Skeletal muscle satellite cell (primary cell): ENCODE measurements around the gene IQGAP2.
"Not testable (repeated sequence)": the region's sequence is repeated elsewhere in the genome, so short reads cannot be mapped to it uniquely, and the experiment has no call there.

Source experiments
- H3K27me3 ChIP-seq: 2 replicates; pipeline ENCODE4 v1.7.0; 2013; ENCODE audit warnings: low read length; ENCODE audit not compliant: control insufficient read depth, insufficient read depth
- H3K36me3 ChIP-seq: 2 replicates; pipeline ENCODE4 v1.7.0; 2013; ENCODE audit warnings: mild to moderate bottlenecking, control low read depth, low read length; ENCODE audit not compliant: insufficient read depth
- H3K4me1 ChIP-seq: 2 replicates; pipeline ENCODE4 v1.7.0; 2013; ENCODE audit warnings: low read length; ENCODE audit not compliant: control insufficient read depth, insufficient read depth
- H3K4me2 ChIP-seq: 2 replicates; pipeline ENCODE4 v1.7.0; 2013; ENCODE audit warnings: mild to moderate bottlenecking, low read length
- H3K4me3 ChIP-seq: 2 replicates; pipeline ENCODE4 v1.7.0; 2013; ENCODE audit warnings: low read length
- H3K9ac ChIP-seq: 2 replicates; pipeline ENCODE4 v1.7.0; 2013; ENCODE audit warnings: mild to moderate bottlenecking, low read depth, low read length, moderate library complexity
- H3K9me3 ChIP-seq: replicated peaks from 2 replicates; pipeline ENCODE4 v1.7.0; 2013; ENCODE audit warnings: mild to moderate bottlenecking, control low read depth, low read length

Gene IQGAP2

DNA sequence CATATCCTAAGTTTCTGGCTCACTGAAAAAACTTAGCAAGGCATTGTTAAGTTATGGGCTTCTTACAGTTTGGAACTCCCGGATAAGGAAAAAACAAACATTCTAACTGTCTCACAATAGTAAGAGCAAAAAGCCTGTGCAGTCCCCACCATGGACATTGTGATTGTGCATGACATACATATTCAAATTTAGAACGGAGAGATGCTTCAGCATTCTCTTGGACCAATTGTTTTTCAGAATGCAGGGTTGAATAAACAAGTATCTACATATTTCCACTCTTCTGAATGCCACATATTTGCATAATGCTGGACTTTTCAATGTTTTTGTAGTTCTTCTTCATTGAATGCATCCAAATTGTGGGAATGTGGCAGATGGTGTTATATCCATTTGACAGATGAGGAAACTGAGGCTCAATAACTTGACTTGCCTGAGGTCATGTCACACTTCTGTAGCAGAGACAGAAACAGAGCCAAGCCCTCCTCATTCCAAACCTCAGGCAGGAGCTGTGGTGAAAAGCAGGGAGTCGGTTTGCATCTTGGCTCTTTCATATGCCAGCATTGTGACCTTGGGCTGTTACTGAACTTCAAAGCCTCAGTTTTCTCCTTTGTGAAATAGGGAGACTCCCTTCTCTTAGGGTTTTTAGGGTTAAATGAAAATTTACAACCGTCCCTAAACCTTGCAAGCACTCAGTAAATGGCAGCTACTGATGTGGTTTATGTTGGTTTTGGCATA, 95.1 kb downstream of the IQGAP2 start:
- Histone ChIP-seq H3K4me2 (no peak overlapping the region), H3K9me3 (no peaks in the 10 kb centered on the region), H3K4me3 (no peak overlapping the region), H3K36me3 (no peaks in the 10 kb centered on the region), H3K27me3 (peaks cover 16% of the 10 kb centered on the region), H3K4me1 (no peaks in the 10 kb centered on the region), H3K9ac (no peak overlapping the region)

DNA sequence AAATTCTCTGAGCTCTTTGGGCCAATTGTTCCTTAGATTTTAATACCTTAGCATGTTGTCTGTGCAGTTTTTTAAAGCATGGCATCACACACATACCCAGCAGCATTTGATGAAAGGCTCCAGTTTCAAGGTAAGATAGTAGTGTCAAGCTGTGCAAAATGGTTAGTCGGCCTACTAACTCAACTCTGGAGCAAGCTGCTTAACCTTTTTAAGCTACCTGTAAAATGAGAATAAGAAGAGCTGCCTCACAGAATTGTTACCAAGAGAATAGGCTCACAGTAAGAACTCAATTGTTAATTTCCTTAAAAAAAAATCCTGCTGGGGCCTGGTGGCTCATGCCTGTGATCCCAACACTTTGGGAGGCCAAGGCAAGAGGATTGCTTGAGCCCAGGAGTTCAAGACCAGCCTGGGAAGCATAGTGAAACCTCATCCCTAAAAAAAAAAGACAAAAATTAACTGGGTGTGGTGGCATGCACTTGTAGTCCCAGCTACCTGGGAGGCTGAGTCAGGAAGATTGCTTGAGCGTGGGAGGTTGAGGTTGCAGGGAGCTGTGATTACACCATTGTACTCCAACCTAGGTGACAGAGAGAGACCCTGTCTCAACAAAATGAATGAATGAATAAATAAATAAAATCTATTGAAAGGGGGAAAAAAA, 96.5 kb downstream of the IQGAP2 start:
- Histone ChIP-seq H3K27me3 (peaks cover 14% of the 10 kb centered on the region), H3K4me3 (no peak overlapping the region), H3K4me2 (no peak overlapping the region), H3K9me3 (no peaks in the 10 kb centered on the region), H3K9ac (no peak overlapping the region), H3K36me3 (no peaks in the 10 kb centered on the region), H3K4me1 (no peaks in the 10 kb centered on the region)

DNA sequence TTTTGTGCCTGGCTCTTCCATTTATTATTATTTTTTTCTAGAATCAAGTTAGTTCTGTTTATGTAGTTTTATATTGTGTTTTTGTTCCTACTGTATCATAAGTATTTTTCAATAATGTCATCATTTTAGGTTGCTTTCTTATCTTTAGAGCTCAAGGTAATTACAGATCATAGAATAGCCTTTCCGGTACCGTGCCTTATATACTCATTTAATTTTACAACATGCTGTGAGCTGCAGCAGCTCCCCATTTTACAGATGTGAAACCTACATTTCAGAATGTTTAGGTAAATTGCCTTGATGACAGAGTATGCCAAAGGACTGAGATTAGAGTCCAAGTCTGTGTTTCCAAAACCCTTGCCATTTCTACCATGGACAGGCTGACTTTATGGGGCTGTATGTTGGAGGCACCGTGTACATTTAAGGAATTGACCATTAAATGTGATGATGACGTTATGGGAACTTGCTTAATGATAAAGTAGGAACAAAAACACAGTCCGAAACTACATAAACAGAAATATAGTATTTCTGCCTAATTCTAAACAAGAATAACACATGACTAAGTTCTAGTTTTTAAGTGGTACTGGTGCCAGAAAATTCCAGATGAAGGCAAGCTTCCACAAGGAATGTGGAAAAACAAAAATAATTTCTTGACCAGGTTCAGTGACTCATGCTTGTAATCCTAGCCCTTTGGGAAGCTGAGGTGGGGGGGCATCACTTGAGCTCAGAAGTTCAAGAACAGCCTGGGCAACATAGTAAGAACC, 97.7 kb downstream of the IQGAP2 start:
- Histone ChIP-seq H3K4me2 (no peak overlapping the region), H3K9ac (no peak overlapping the region), H3K4me1 (no peaks in the 10 kb centered on the region), H3K36me3 (no peaks in the 10 kb centered on the region), H3K27me3 (peaks cover 15% of the 10 kb centered on the region), H3K4me3 (no peak overlapping the region), H3K9me3 (no peaks in the 10 kb centered on the region)

GRCh38 chr5:76503929-76504328, 100.8 kb downstream of the IQGAP2 start:
- no peak overlapping the region for H3K4me2 ChIP-seq
- H3K4me1 ChIP-seq = no peaks in the 10 kb centered on the region
- H3K4me3 ChIP-seq = no peak overlapping the region
- no peak overlapping the region for H3K9ac ChIP-seq
- peaks cover 12% of the 10 kb centered on the region for H3K27me3 ChIP-seq
- H3K9me3 ChIP-seq = no peaks in the 10 kb centered on the region
- H3K36me3 ChIP-seq = no peaks in the 10 kb centered on the region

GRCh38 chr5:76504901-76505564, 101.9 kb downstream of the IQGAP2 start:
- H3K36me3 ChIP-seq = no peaks in the 10 kb centered on the region
- no peak overlapping the region for H3K4me2 ChIP-seq
- H3K9ac ChIP-seq = no peak overlapping the region
- H3K4me3 ChIP-seq = no peak overlapping the region
- peaks cover 12% of the 10 kb centered on the region for H3K27me3 ChIP-seq
- no peaks in the 10 kb centered on the region for H3K9me3 ChIP-seq
- no peaks in the 10 kb centered on the region for H3K4me1 ChIP-seq

GRCh38 chr5:76513476-76513875, 110.4 kb downstream of the IQGAP2 start:
- H3K36me3 ChIP-seq = no peaks in the 10 kb centered on the region
- no peak overlapping the region for H3K9ac ChIP-seq
- H3K4me2 ChIP-seq = no peak overlapping the region
- no peak overlapping the region for H3K4me3 ChIP-seq
- H3K4me1 ChIP-seq = no peaks in the 10 kb centered on the region
- H3K27me3 ChIP-seq = peaks cover 3% of the 10 kb centered on the region
- H3K9me3 ChIP-seq = no peaks in the 10 kb centered on the region

- Histone ChIP-seq H3K4me3 (no peak overlapping the region), H3K27me3 (peaks cover 3% of the 10 kb centered on the region), H3K4me2 (no peak overlapping the region), H3K4me1 (no peaks in the 10 kb centered on the region), H3K9ac (no peak overlapping the region), H3K36me3 (no peaks in the 10 kb centered on the region), H3K9me3 (no peaks in the 10 kb centered on the region)
These were observed 111.2 kb downstream of the IQGAP2 start for GRCh38 chr5:76514292-76514691.

DNA sequence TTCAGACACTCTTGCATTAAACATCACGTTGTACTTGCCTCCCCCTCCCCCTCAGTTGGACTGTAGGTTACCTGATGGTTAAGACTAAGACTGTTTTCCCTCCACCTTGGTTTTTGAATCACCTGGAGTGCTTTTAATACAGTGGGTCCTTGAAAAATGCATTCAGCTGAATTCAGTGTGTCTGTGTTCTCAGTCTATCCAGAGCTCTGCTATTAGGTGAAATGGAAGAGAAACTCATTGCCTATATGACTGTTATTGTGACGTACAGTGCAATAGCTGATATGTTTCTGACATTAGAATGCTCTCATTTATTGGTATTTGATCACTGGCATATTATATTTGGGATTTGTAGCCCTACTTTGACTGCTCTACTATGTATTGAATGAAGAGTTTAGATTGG, 111.6 kb downstream of the IQGAP2 start:
- Histone ChIP-seq H3K4me3 (no peak overlapping the region), H3K36me3 (no peaks in the 10 kb centered on the region), H3K4me2 (no peak overlapping the region), H3K27me3 (peaks cover 3% of the 10 kb centered on the region), H3K9me3 (no peaks in the 10 kb centered on the region), H3K9ac (no peak overlapping the region), H3K4me1 (no peaks in the 10 kb centered on the region)

- Histone ChIP-seq H3K9me3 (no peaks in the 10 kb centered on the region), H3K4me1 (no peaks in the 10 kb centered on the region), H3K4me2 (no peak overlapping the region), H3K4me3 (no peak overlapping the region), H3K27me3 (peaks cover 3% of the 10 kb centered on the region), H3K36me3 (no peaks in the 10 kb centered on the region), H3K9ac (no peak overlapping the region)
These were observed 114.2 kb downstream of the IQGAP2 start for GRCh38 chr5:76517334-76517733.

DNA sequence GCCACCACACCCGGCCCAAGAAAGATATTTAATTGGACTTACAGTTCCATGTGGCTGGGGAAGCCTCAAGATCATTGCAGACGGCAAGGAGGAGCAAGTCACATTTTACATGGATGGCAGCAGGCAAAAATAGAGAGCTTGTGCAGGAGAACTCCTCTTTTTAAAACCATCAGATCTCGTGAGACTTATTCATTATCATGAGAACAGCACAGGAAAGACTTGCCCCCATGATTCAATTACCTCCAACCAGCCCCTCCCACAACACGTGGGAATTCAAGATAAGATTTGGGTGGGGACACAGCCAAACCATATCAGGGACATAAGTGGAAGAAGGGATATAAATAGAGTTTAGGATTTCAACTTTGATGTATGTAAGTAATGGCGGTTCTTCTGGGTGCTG, 115.2 kb downstream of the IQGAP2 start:
- H3K4me1 ChIP-seq, H3K9ac ChIP-seq, H3K9me3 ChIP-seq, H3K4me2 ChIP-seq, H3K36me3 ChIP-seq, H3K27me3 ChIP-seq, H3K4me3 ChIP-seq: not testable (repeated sequence)

DNA sequence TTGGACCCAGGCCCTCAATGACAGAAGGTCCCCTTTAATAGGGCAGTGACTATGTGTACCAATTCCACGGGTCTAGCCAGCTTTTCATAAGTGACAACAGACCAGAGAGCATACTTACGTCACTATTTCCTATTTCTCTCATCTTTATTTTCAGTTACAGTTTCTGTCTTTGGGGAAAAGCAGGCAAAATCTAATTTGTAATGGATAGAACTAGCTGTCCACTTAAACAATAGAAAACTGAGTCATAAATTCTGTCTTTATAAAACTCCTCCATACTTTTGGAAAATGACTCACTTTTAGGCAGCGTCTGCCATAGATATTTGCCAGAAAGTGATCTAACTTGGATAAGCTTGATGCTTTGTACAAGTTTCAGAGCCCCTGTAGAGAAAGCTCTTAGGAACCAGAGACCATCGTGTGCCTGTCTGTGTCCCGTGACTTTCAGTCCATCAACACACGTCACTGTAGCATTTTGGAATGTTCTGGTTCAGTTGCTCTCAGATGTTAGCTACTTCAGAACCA, 118.2 kb downstream of the IQGAP2 start:
- Histone ChIP-seq H3K4me3 (no peak overlapping the region), H3K27me3 (peaks cover 18% of the 10 kb centered on the region), H3K4me1 (no peaks in the 10 kb centered on the region), H3K9me3 (no peaks in the 10 kb centered on the region), H3K36me3 (no peaks in the 10 kb centered on the region), H3K4me2 (no peak overlapping the region), H3K9ac (no peak overlapping the region)
